CD4-positive, alpha-beta T cell (primary cell): ENCODE data around the gene MLLT3. TPM values are rescaled to one million over a fixed set of nuclear protein-coding genes. Genes with fewer than 3 reads are reported as not detected.

Experiments used
- ATAC-seq: fragments of 200-7000 bp; cut with Tn5 transposase; one replicate; pipeline ENCODE4 v1.10.0; 2022; ENCODE audit warnings: mild to moderate bottlenecking; ENCODE audit not compliant: poor library complexity
- CTCF ChIA-PET: fragments of 350-600 bp; sonication (Branson Sonifier 250); formaldehyde crosslinking; loops from one replicate; lab custom pipeline; 2021; ENCODE audit warnings: antibody characterized with exemption, inconsistent platforms; lab: Charles Lee
- POLR2A ChIA-PET: fragments of 350-600 bp; sonication (Branson Sonifier 250); formaldehyde crosslinking; loops from one replicate; lab custom pipeline; 2021; ENCODE audit warnings: antibody characterized with exemption, inconsistent platforms; lab: Charles Lee
- DNase-seq, 14 experiments: peaks; one replicate each; pipeline ENCODE4 v3.0.0-alpha.2; 2013 to 2020; ENCODE audit warnings: mixed read lengths in 2 of 14
- H3K27ac ChIP-seq, 2 donors: one replicate each; pipeline versions ENCODE4 v1.5.1 to v1.7.0; 2013; ENCODE audit warnings: low read length in 2 of 2, low read depth in 1 of 2, mild to moderate bottlenecking in 1 of 2
- H3K27me3 ChIP-seq, 2 experiments: 1 replicate in 1 of 2; 2 replicates in 1 of 2; pipeline versions ENCODE4 v1.6.1 to v1.7.0; 2013; ENCODE audit warnings: low read length in 2 of 2, control low read depth in 1 of 2, mild to moderate bottlenecking in 1 of 2, moderate library complexity in 1 of 2; ENCODE audit not compliant: insufficient read depth in 2 of 2, control insufficient read depth in 1 of 2
- H3K36me3 ChIP-seq: one replicate; pipeline ENCODE4 v1.6.1; 2013; ENCODE audit warnings: low read length, control low read depth; ENCODE audit not compliant: insufficient read depth
- H3K4me1 ChIP-seq: one replicate; pipeline ENCODE4 v1.6.1; 2013; ENCODE audit warnings: low read length, control low read depth; ENCODE audit not compliant: insufficient read depth
- H3K4me3 ChIP-seq: one replicate; pipeline ENCODE4 v1.5.1; 2013; ENCODE audit warnings: mild to moderate bottlenecking, low read length, moderate library complexity
- H3K9me3 ChIP-seq, 2 experiments: 1 replicate in 1 of 2; 2 replicates in 1 of 2; pipeline versions ENCODE4 v1.6.1 to v1.7.0; 2013; ENCODE audit warnings: low read length in 2 of 2, mild to moderate bottlenecking in 2 of 2, control low read depth in 1 of 2, moderate library complexity in 1 of 2; ENCODE audit not compliant: control insufficient read depth in 1 of 2, insufficient read depth in 1 of 2
- H3K27ac Mint-ChIP-seq: one replicate; pipeline ENCODE4 v1.8.0; 2020; ENCODE audit warnings: mixed read lengths
- H3K27me3 Mint-ChIP-seq: one replicate; pipeline ENCODE4 v1.8.0; 2021; ENCODE audit warnings: mixed read lengths
- H3K36me3 Mint-ChIP-seq: one replicate; pipeline ENCODE4 v1.8.0; 2021; ENCODE audit warnings: low read depth, mixed read lengths
- H3K4me1 Mint-ChIP-seq: one replicate; pipeline ENCODE4 v1.8.0; 2021; ENCODE audit warnings: low read depth, mixed read lengths
- H3K4me3 Mint-ChIP-seq: one replicate; pipeline ENCODE4 v1.8.0; 2020; ENCODE audit warnings: mild to moderate bottlenecking, mixed read lengths
- H3K9me3 Mint-ChIP-seq: one replicate; pipeline ENCODE4 v1.8.0; 2020; ENCODE audit warnings: mixed read lengths
- CTCF ChIP-seq: fragments of 200-600 bp; IDR thresholded peaks from one replicate; pipeline ENCODE4 v1.8.0; 2022; ENCODE audit warnings: antibody characterized with exemption, mild to moderate bottlenecking
- intact Hi-C, 2 experiments: fragments of 100-400 bp; cut with DNase I in 1 of 2; cut with micrococcal nuclease in 1 of 2; formaldehyde crosslinking; loops; one replicate each; pipeline versions ENCODE4 v1.15.1 to v1.9.0; 2023 to 2025; cut with DNase I, micrococcal nuclease
- total RNA-seq, 174 experiments: library from RNA in 2 of 174; stranded (reverse) in 2 of 174; gene quantifications; one replicate each; pipeline ENCODE4 v1.2.3 and lab custom pipeline; 2021 to 2026

Gene MLLT3
- total RNA-seq, 2 experiments from 2014 or later: 59.2 to 60.6 TPM

GRCh38 chr9:20651939-20652338, 29.6 kb upstream of the MLLT3 start:
- H3K4me1 Mint-ChIP-seq: peaks cover 6% of the 10 kb centered on the region
- Histone ChIP-seq H3K9me3 (no peaks in the 10 kb centered on the region), H3K27ac (no peak overlapping the region), H3K27me3 (no peaks in the 10 kb centered on the region), H3K4me1 (no peaks in the 10 kb centered on the region), H3K36me3 (no peaks in the 10 kb centered on the region), H3K4me3 (no peak overlapping the region)
- CTCF ChIA-PET: no interaction called here
- POLR2A ChIA-PET: no interaction called here
- H3K27me3 Mint-ChIP-seq: no peaks in the 10 kb centered on the region
- H3K36me3 Mint-ChIP-seq: no peaks in the 10 kb centered on the region
- intact Hi-C loops: no loop called here
- H3K27ac Mint-ChIP-seq: no peak overlapping the region
- DNase-seq (no peak), ATAC-seq (no peak)
- H3K9me3 Mint-ChIP-seq: no peaks in the 10 kb centered on the region
- no peak overlapping the region for H3K4me3 Mint-ChIP-seq
- no peak for TF ChIP-seq CTCF

GRCh38 chr9:20650750-20651299, 28.5 kb upstream of the MLLT3 start:
- H3K4me3 ChIP-seq: no peak overlapping the region
- no peaks in the 10 kb centered on the region for H3K9me3 Mint-ChIP-seq
- POLR2A ChIA-PET: no interaction called here
- no peaks in the 10 kb centered on the region for H3K4me1 ChIP-seq
- intact Hi-C loops: no loop called here
- no peak for ATAC-seq
- H3K27me3 Mint-ChIP-seq: no peaks in the 10 kb centered on the region
- no peak for DNase-seq
- no peaks in the 10 kb centered on the region for H3K27me3 ChIP-seq
- no peaks in the 10 kb centered on the region for H3K36me3 Mint-ChIP-seq
- H3K27ac Mint-ChIP-seq: no peak overlapping the region
- no peaks in the 10 kb centered on the region for H3K36me3 ChIP-seq
- TF ChIP-seq CTCF: no peak
- H3K4me3 Mint-ChIP-seq: no peak overlapping the region
- no peak overlapping the region for H3K27ac ChIP-seq
- peaks cover 6% of the 10 kb centered on the region for H3K4me1 Mint-ChIP-seq
- CTCF ChIA-PET: interaction anchor here (1.2 kb wide), 1 partner anchor 9 kb away, joined by 3 read pairs; no protein-coding TSS in a partner anchor
- H3K9me3 ChIP-seq: no peaks in the 10 kb centered on the region

GRCh38 chr9:20650313-20650712, 28.0 kb upstream of the MLLT3 start:
- Mint-ChIP-seq H3K36me3 (no peaks in the 10 kb centered on the region), H3K27me3 (no peaks in the 10 kb centered on the region), H3K4me1 (peaks cover 5% of the 10 kb centered on the region), H3K27ac (no peak overlapping the region), H3K9me3 (no peaks in the 10 kb centered on the region), H3K4me3 (no peak overlapping the region)
- no peak overlapping the region for H3K27ac ChIP-seq
- no peaks in the 10 kb centered on the region for H3K27me3 ChIP-seq
- ATAC-seq (no peak), DNase-seq (no peak)
- H3K4me1 ChIP-seq: no peaks in the 10 kb centered on the region
- CTCF ChIA-PET: interaction anchor here (1.2 kb wide), 1 partner anchor 9 kb away, joined by 3 read pairs; no protein-coding TSS in a partner anchor
- no peak overlapping the region for H3K4me3 ChIP-seq
- H3K36me3 ChIP-seq: no peaks in the 10 kb centered on the region
- TF ChIP-seq CTCF: no peak
- intact Hi-C loops: no loop called here
- H3K9me3 ChIP-seq: no peaks in the 10 kb centered on the region
- POLR2A ChIA-PET: no interaction called here
